ENCODE measurements around the gene FBXW8.

The FBXW8 gene

DNA sequence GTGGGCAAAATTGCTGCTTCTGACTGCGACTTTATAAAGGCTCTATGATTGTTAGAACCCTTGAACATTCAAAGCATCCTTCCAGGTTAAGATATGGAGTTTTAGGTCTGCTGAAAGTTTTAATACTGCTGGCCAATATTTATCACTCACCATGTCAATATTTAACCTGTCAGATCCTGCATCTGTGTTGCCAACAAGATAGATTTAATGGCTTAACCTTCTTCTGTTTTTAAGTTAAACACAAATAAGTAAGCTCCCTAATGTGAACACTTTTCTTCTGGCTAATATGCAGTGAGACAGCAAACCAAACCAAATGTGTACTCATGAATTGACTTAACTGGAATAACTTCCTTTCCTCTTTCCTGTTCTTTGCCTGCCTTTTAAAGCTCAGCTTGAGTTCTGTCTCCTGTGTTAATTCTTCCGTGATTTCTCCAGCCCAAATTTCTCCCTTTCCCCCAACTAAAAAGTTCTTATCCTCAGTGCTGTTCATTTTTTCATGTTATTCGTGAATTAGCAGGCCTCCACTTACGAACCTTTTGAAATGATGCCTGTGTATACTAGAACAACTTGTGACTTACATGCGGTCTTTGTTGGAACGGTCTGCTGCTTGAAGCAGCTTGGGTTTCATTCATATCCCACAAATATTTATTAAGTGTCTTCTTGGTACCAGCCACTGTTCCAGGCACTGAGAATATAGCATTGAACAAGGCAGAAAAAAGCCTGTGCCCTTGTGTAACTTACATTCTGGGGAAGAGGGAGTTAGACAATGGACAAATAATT lies 9.1 kb downstream of the FBXW8 start:
- no peak for DNase-seq (ENCODE audit: low read depth in 1 of 2, low spot score in 1 of 2)
- Histone ChIP-seq H3K27me3 (ENCODE audit: insufficient read depth, poor library complexity, severe bottlenecking) (no peaks in the 10 kb centered on the region), H3K4me3 (replicated peaks; ENCODE audit: insufficient read depth, low read length) (no peak overlapping the region), H3K27ac (replicated peaks) (no peak overlapping the region)
- TF ChIP-seq, protein P1, sequence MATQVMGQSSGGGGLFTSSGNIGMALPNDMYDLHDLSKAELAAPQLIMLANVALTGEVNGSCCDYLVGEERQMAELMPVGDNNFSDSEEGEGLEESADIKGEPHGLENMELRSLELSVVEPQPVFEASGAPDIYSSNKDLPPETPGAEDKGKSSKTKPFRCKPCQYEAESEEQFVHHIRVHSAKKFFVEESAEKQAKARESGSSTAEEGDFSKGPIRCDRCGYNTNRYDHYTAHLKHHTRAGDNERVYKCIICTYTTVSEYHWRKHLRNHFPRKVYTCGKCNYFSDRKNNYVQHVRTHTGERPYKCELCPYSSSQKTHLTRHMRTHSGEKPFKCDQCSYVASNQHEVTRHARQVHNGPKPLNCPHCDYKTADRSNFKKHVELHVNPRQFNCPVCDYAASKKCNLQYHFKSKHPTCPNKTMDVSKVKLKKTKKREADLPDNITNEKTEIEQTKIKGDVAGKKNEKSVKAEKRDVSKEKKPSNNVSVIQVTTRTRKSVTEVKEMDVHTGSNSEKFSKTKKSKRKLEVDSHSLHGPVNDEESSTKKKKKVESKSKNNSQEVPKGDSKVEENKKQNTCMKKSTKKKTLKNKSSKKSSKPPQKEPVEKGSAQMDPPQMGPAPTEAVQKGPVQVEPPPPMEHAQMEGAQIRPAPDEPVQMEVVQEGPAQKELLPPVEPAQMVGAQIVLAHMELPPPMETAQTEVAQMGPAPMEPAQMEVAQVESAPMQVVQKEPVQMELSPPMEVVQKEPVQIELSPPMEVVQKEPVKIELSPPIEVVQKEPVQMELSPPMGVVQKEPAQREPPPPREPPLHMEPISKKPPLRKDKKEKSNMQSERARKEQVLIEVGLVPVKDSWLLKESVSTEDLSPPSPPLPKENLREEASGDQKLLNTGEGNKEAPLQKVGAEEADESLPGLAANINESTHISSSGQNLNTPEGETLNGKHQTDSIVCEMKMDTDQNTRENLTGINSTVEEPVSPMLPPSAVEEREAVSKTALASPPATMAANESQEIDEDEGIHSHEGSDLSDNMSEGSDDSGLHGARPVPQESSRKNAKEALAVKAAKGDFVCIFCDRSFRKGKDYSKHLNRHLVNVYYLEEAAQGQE (IDR thresholded peaks at IDR 0.05; ENCODE audit: insufficient replicate concordance, low read depth): no peak
- TF ChIP-seq SPI1 (IDR thresholded peaks at IDR 0.05; ENCODE audit: borderline replicate concordance, low read depth): no peak
- no peak for TF ChIP-seq POLR2AphosphoS5 (IDR thresholded peaks at IDR 0.05; ENCODE audit: low read depth)
- TF ChIP-seq, protein P2, sequence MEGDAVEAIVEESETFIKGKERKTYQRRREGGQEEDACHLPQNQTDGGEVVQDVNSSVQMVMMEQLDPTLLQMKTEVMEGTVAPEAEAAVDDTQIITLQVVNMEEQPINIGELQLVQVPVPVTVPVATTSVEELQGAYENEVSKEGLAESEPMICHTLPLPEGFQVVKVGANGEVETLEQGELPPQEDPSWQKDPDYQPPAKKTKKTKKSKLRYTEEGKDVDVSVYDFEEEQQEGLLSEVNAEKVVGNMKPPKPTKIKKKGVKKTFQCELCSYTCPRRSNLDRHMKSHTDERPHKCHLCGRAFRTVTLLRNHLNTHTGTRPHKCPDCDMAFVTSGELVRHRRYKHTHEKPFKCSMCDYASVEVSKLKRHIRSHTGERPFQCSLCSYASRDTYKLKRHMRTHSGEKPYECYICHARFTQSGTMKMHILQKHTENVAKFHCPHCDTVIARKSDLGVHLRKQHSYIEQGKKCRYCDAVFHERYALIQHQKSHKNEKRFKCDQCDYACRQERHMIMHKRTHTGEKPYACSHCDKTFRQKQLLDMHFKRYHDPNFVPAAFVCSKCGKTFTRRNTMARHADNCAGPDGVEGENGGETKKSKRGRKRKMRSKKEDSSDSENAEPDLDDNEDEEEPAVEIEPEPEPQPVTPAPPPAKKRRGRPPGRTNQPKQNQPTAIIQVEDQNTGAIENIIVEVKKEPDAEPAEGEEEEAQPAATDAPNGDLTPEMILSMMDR (IDR thresholded peaks at IDR 0.05; ENCODE audit: insufficient read depth, low read length): no peak
- no peak for TF ChIP-seq GABPA (IDR thresholded peaks at IDR 0.05; ENCODE audit: low read depth)

DNA sequence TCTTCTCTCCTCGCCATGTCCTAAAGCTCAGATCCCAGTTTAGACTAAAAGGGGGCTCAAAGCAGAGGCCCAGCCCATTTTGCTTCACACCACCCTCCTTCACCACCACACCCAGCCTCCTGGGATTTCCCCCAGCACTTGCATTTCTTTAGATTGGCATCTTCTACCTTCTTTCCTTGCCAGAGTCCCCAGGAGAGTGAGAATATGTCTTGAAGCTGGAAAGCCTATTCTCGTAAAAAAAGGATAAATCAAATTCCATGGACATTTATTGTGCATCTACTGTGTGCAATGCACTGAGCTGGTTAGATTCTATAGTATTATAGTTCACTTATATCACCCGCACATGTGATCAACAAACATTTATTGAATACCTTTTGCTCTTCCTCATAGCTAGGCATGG lies 10.2 kb downstream of the FBXW8 start:
- no peak overlapping the region for H3K27ac ChIP-seq (replicated peaks)
- TF ChIP-seq GABPA (IDR thresholded peaks at IDR 0.05; ENCODE audit: low read depth): no peak
- TF ChIP-seq, protein P2 (IDR thresholded peaks at IDR 0.05; ENCODE audit: insufficient read depth, low read length): no peak
- TF ChIP-seq, protein P1 (IDR thresholded peaks at IDR 0.05; ENCODE audit: insufficient replicate concordance, low read depth): no peak
- no peak for TF ChIP-seq POLR2AphosphoS5 (IDR thresholded peaks at IDR 0.05; ENCODE audit: low read depth)
- TF ChIP-seq SPI1 (IDR thresholded peaks at IDR 0.05; ENCODE audit: borderline replicate concordance, low read depth): no peak
- H3K4me3 ChIP-seq (replicated peaks; ENCODE audit: insufficient read depth, low read length): no peak overlapping the region
- no peaks in the 10 kb centered on the region for H3K27me3 ChIP-seq (ENCODE audit: insufficient read depth, poor library complexity, severe bottlenecking)
- no peak for DNase-seq (ENCODE audit: low read depth in 1 of 2, low spot score in 1 of 2)

DNA sequence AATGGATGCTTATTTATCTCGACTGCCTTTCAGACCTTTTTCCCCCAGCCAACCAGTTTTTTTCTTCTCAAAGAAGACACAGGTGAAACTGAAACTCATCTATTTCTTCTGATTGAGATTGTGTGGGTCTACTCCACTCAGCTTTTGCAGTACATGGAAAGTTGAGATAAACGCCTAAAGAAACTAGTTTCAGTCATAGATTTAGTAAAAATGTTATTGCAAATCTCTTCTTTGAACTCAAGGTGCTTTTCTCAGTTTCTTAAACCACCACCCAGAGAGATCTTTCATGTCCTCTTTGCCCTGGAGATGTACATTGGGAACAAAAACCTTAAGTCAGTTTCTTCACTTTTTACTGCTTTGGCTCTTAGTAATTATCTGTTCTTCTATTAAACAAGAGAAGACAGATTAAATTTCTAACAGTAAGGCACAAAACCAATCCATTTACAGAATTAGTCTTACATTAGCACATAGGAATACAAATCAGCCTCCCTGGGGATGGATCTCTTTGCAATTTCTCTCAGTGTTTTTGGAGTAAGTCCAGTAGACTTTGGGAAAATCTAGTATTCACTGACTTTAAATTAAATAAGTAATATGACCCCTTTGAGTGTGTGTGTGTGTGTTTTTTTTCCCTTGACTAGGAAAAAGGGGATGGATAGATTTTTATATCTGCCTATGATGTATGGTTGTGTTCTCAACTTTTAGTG lies 11.6 kb downstream of the FBXW8 start:
- H3K27ac ChIP-seq (replicated peaks): no peak overlapping the region

More for the DNA sequence above, 11.6 kb downstream of the FBXW8 start:
- TF ChIP-seq SPI1 (IDR thresholded peaks at IDR 0.05; ENCODE audit: borderline replicate concordance, low read depth) (no peak), GABPA (IDR thresholded peaks at IDR 0.05; ENCODE audit: low read depth) (no peak), POLR2AphosphoS5 (IDR thresholded peaks at IDR 0.05; ENCODE audit: low read depth) (no peak)
- TF ChIP-seq, protein P1 (IDR thresholded peaks at IDR 0.05; ENCODE audit: insufficient replicate concordance, low read depth): no peak
- TF ChIP-seq, protein P2 (IDR thresholded peaks at IDR 0.05; ENCODE audit: insufficient read depth, low read length): no peak
- H3K4me3 ChIP-seq (replicated peaks; ENCODE audit: insufficient read depth, low read length): no peak overlapping the region
- no peak for DNase-seq (ENCODE audit: low read depth in 1 of 2, low spot score in 1 of 2)
- no peaks in the 10 kb centered on the region for H3K27me3 ChIP-seq (ENCODE audit: insufficient read depth, poor library complexity, severe bottlenecking)

All from HL-60 (cell line).